HUES48 (cell line): ENCODE results near the gene LMX1A.
A peak's percentile ranks its signal among the peaks of the same experiment; 100 is the strongest.

Source experiments
- H3K27ac ChIP-seq: one replicate; pipeline ENCODE4 v1.7.0; 2013; ENCODE audit warnings: low read depth, low read length, inconsistent platforms
- H3K27me3 ChIP-seq: 2 replicates; pipeline ENCODE4 v1.6.1; 2013; ENCODE audit warnings: mild to moderate bottlenecking, low read length; ENCODE audit not compliant: control insufficient read depth, insufficient read depth
- H3K36me3 ChIP-seq: 2 replicates; pipeline ENCODE4 v1.6.1; 2013; ENCODE audit warnings: low read length; ENCODE audit not compliant: control insufficient read depth, insufficient read depth
- H3K4me1 ChIP-seq: 2 replicates; pipeline ENCODE4 v1.6.1; 2013; ENCODE audit warnings: mild to moderate bottlenecking, low read length; ENCODE audit not compliant: control insufficient read depth, insufficient read depth
- H3K4me3 ChIP-seq: 2 replicates; pipeline ENCODE4 v1.5.1; 2013; ENCODE audit warnings: mild to moderate bottlenecking, low read depth, low read length
- H3K9ac ChIP-seq: 2 replicates; pipeline ENCODE4 v1.6.1; 2013; ENCODE audit warnings: mild to moderate bottlenecking, low read depth, low read length, moderate library complexity
- H3K9me3 ChIP-seq: 2 replicates; pipeline ENCODE4 v1.6.1; 2013; ENCODE audit warnings: low read length; ENCODE audit not compliant: control insufficient read depth, insufficient read depth

The LMX1A gene

GRCh38 chr1:165383599-165384405 is 27.3 kb upstream of the LMX1A start:
- Histone ChIP-seq H3K27ac (no peak overlapping the region), H3K27me3 (peaks cover 11% of the 10 kb centered on the region; the same call in 1 of the 2 replicates), H3K9ac (no peak overlapping the region), H3K36me3 (no peaks in the 10 kb centered on the region), H3K4me1 (0 out of 2 replicates have a peak, but pooled peaks cover 3% of the 10 kb centered on the region), H3K4me3 (no peak overlapping the region), H3K9me3 (no peaks in the 10 kb centered on the region)

- Histone ChIP-seq H3K4me1 (0 out of 2 replicates have a peak, but pooled peaks cover 3% of the 10 kb centered on the region), H3K27ac (no peak overlapping the region), H3K9ac (no peak overlapping the region), H3K4me3 (no peak overlapping the region), H3K27me3 (peaks cover 11% of the 10 kb centered on the region; the same call in 1 of the 2 replicates), H3K36me3 (no peaks in the 10 kb centered on the region), H3K9me3 (no peaks in the 10 kb centered on the region)
Measured at GRCh38 chr1:165383067-165383466, 26.6 kb upstream of the LMX1A start.

GRCh38 chr1:165381745-165382505 is 25.4 kb upstream of the LMX1A start:
- H3K27me3 ChIP-seq, result peaks cover 15% of the 10 kb centered on the region
- no peaks in the 10 kb centered on the region for H3K9me3 ChIP-seq
- H3K36me3 ChIP-seq, result no peaks in the 10 kb centered on the region
- H3K4me3 ChIP-seq, result no peak overlapping the region
- 0 out of 2 replicates have a peak, but pooled peaks cover 3% of the 10 kb centered on the region for H3K4me1 ChIP-seq
- H3K9ac ChIP-seq, result no peak overlapping the region
- no peak overlapping the region for H3K27ac ChIP-seq

- peak overlapping the region; percentile 71 for H3K4me3 ChIP-seq
- no peak overlapping the region for H3K27ac ChIP-seq
- peaks cover 8% of the 10 kb centered on the region for H3K4me1 ChIP-seq
- H3K36me3 ChIP-seq, result no peaks in the 10 kb centered on the region
- no peak overlapping the region for H3K9ac ChIP-seq
- no peaks in the 10 kb centered on the region for H3K9me3 ChIP-seq
- H3K27me3 ChIP-seq, result peaks cover 39% of the 10 kb centered on the region
Measured at GRCh38 chr1:165376811-165377311, 20.3 kb upstream of the LMX1A start.

- Histone ChIP-seq H3K27ac (peak overlapping the region; percentile 36), H3K4me3 (peak overlapping the region; percentile 71), H3K9ac (peak overlapping the region; percentile 38), H3K4me1 (peaks cover 8% of the 10 kb centered on the region), H3K27me3 (peaks cover 43% of the 10 kb centered on the region), H3K9me3 (no peaks in the 10 kb centered on the region), H3K36me3 (no peaks in the 10 kb centered on the region)
Measured at GRCh38 chr1:165376041-165376810, 19.7 kb upstream of the LMX1A start.

- Histone ChIP-seq H3K27me3 (peaks cover 41% of the 10 kb centered on the region), H3K4me3 (peak overlapping the region; percentile 71), H3K9ac (0 out of 2 replicates have a peak overlapping the region, but pooled peaks have one; percentile 38)
Measured at GRCh38 chr1:165375623-165376022, 19.1 kb upstream of the LMX1A start.

GRCh38 chr1:165371588-165372225 is 15.2 kb upstream of the LMX1A start:
- no peak overlapping the region for H3K9ac ChIP-seq
- H3K4me1 ChIP-seq, result peaks cover 8% of the 10 kb centered on the region

More at GRCh38 chr1:165375623-165376022, 19.1 kb upstream of the LMX1A start:
- no peak overlapping the region for H3K27ac ChIP-seq
- H3K9me3 ChIP-seq, result no peaks in the 10 kb centered on the region
- H3K36me3 ChIP-seq, result no peaks in the 10 kb centered on the region
- peaks cover 8% of the 10 kb centered on the region for H3K4me1 ChIP-seq

GRCh38 chr1:165369255-165369848 is 12.8 kb upstream of the LMX1A start:
- no peaks in the 10 kb centered on the region; the same call in 1 of the 2 replicates for H3K4me1 ChIP-seq
- H3K27ac ChIP-seq, result no peak overlapping the region
- H3K36me3 ChIP-seq, result no peaks in the 10 kb centered on the region
- no peak overlapping the region for H3K9ac ChIP-seq
- H3K9me3 ChIP-seq, result no peaks in the 10 kb centered on the region
- peaks cover 7% of the 10 kb centered on the region for H3K27me3 ChIP-seq
- no peak overlapping the region for H3K4me3 ChIP-seq

More at GRCh38 chr1:165371588-165372225, 15.2 kb upstream of the LMX1A start:
- no peak overlapping the region for H3K27ac ChIP-seq
- no peaks in the 10 kb centered on the region for H3K36me3 ChIP-seq
- no peaks in the 10 kb centered on the region for H3K9me3 ChIP-seq
- H3K4me3 ChIP-seq, result no peak overlapping the region
- H3K27me3 ChIP-seq, result peaks cover 26% of the 10 kb centered on the region

- Histone ChIP-seq H3K27me3 (peaks cover 9% of the 10 kb centered on the region), H3K9ac (no peak overlapping the region), H3K4me3 (no peak overlapping the region), H3K9me3 (no peaks in the 10 kb centered on the region), H3K36me3 (no peaks in the 10 kb centered on the region), H3K27ac (no peak overlapping the region), H3K4me1 (no peaks in the 10 kb centered on the region; the same call in 1 of the 2 replicates)
Measured at GRCh38 chr1:165367375-165367993, 11.0 kb upstream of the LMX1A start.
